ENCODE measurements around the gene ZNF708.
A peak's percentile ranks its signal among the peaks of the same experiment; 100 is the strongest.
"Not testable (repeated sequence)": the region's sequence is repeated elsewhere in the genome, so short reads cannot be mapped to it uniquely, and the experiment has no call there.

The ZNF708 gene

DNA sequence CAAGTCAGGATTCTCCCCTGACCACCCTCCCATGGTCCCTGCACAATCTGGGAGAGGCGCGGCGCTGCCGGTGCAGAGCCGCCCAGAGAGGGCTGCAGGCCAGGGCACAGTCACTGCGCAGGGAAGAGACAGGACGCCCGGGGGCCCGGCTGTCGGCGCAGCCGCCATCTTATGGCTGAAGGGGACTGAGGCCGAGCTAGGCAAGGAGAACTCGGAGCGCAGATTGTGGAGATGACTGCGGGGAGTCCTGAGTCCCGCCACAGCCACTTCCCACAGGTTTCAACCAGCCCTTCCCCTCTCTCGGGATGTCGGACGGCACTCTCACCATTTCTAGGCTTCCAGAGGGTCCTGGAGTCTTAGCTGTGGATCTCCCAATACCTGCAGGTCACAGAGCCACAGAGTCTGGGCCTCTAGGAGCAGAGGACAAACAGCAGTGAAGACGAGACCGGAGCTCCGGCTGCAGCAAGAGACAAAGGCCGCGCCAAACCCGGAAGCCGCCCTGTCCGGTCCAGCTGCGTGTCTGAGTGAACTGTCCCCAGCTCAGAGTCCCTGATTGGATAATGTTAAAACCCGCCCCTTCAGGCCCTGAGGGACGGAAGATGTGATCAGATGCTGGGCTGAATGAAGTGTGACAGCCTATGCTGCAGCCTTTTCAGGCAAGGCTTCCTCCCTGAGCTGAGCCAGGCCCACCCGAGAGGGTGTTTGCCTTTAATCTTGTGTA is at the start of gene ZNF708:
Gene ZNF708, minus strand, starts transcription at position 526 of the 721 bp plus-strand sequence. Its CDS starts 198 bp downstream, at position 328.
- Mint-ChIP-seq H3K27me3 (ENCODE audit: low read depth) (no peaks in the 10 kb centered on the region), H3K4me3 (peak within 1 kb of the TSS; percentile 99), H3K9me3 (peaks cover 34% of the 10 kb centered on the region), H3K36me3 (ENCODE audit: low read depth) (peaks cover 48% of the 10 kb centered on the region), H3K4me1 (ENCODE audit: low read depth) (peaks cover 7% of the 10 kb centered on the region), H3K27ac (peak within 1 kb of the TSS; percentile 99)
- peak; percentile 84 for DNase-seq (ENCODE audit: low spot score)

DNA sequence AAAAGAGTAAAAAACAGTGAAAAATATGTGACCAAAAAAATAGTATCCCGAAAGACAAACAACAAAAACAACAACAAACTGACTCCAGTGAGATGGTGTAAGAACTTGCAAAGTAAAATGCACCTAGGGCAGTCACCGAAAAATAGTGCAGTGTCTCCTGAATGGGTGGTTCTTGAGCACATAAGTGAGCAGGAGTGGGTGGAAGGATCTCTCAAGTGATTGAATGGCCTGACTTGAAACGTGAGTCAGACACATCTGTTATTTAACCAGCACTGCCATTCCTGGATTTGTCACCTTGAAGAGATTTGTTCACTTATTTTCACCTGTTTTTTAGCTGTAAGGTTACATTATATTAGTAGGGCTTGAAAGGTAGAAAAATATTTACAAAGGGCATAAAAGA is 33.1 kb upstream of the ZNF708 start:
- H3K9me3 Mint-ChIP-seq = peaks cover 31% of the 10 kb centered on the region
- no peak overlapping the region for H3K27ac Mint-ChIP-seq
- no peak overlapping the region for H3K4me3 Mint-ChIP-seq
- H3K4me1 Mint-ChIP-seq (ENCODE audit: low read depth) = peaks cover 6% of the 10 kb centered on the region
- no peaks in the 10 kb centered on the region for H3K27me3 Mint-ChIP-seq (ENCODE audit: low read depth)
- DNase-seq (ENCODE audit: low spot score) = no peak
- H3K36me3 Mint-ChIP-seq (ENCODE audit: low read depth) = peaks cover 71% of the 10 kb centered on the region

- Mint-ChIP-seq H3K27me3 (ENCODE audit: low read depth) (no peaks in the 10 kb centered on the region), H3K36me3 (ENCODE audit: low read depth) (peaks cover 39% of the 10 kb centered on the region), H3K4me3 (peak within 1 kb of the TSS; percentile 97), H3K27ac (peak within 1 kb of the TSS; percentile 94), H3K4me1 (ENCODE audit: low read depth) (peaks cover 6% of the 10 kb centered on the region), H3K9me3 (peaks cover 27% of the 10 kb centered on the region)
- peak; percentile 85 for DNase-seq (ENCODE audit: low spot score)
These were observed 29.7 kb upstream of the ZNF708 start, which contains the start of gene ZNF738 for GRCh38 chr19:21358768-21359451. TSS of gene ZNF738 (plus strand) at chr19:21359000. CDS start at chr19:21359141, 141 bp downstream.

DNA sequence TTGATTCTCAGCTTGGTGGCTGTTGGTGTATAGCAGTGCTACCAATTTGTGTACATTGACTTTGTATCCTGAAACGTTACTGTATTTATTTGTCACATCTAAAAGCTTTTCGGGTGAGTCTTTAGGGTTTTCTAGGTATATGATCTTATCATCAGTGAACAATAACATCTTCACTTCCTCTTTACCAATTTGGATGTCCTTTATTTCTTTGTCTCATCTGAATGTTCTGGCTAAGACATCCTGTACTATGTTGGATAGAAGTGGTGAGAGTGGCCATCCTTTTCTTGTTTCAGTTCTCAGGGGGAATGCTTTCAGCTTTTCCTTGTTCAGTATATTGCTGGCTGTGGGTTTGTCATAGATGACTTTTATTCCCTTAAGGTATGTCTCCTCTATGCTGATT is 23.6 kb upstream of the ZNF708 start:
- no peaks in the 10 kb centered on the region for H3K36me3 Mint-ChIP-seq (ENCODE audit: low read depth)
- DNase-seq (ENCODE audit: low spot score) = no peak
- no peak overlapping the region for H3K27ac Mint-ChIP-seq
- H3K4me3 Mint-ChIP-seq = no peak overlapping the region
- H3K4me1 Mint-ChIP-seq (ENCODE audit: low read depth) = no peaks in the 10 kb centered on the region
- peaks cover 57% of the 10 kb centered on the region for H3K9me3 Mint-ChIP-seq
- H3K27me3 Mint-ChIP-seq (ENCODE audit: low read depth) = no peaks in the 10 kb centered on the region

DNA sequence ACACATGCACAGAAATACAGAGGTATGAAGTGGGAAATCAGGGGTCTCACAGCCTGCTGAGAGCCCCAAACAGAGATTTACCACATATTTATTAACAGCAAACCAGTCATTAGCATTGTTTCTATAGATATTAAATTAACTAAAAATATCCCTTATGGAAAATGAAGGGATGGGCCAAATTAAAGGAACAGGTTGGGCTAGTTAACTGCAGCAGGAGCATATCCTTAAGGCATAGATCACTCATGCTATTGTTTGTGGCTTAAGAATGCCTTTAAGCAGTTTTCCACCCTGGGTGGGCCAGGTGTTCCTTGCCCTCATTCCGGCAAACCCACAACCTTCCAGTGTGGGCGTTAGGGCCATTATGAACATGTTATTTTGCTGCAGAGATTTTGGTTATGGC is 15.6 kb upstream of the ZNF708 start:
- H3K4me1 Mint-ChIP-seq (ENCODE audit: low read depth); DNase-seq (ENCODE audit: low spot score); H3K4me3 Mint-ChIP-seq; H3K36me3 Mint-ChIP-seq (ENCODE audit: low read depth); H3K27ac Mint-ChIP-seq; H3K27me3 Mint-ChIP-seq (ENCODE audit: low read depth): not testable (repeated sequence)
- peaks cover 56% of the 10 kb centered on the region for H3K9me3 Mint-ChIP-seq

DNA sequence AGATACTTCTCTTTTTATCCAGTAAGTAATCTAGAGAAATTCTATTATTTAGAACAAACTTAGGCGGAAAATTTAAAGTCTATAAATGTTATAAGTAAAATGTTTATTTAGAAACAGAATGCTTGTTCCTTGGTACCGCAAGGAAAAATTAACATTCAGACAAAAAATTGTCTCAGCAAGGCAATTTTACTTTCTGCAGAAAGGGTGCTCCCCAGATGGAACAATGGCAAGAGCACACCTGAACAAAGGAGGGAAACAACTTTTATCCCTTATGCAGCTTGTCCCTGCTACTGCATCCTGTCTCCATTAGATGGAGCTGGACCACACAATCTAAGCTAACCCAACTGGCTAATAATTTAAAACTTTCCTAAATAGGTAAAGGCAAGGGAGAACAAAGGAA is 6.5 kb upstream of the ZNF708 start:
- no peaks in the 10 kb centered on the region for H3K27me3 Mint-ChIP-seq (ENCODE audit: low read depth)
- no peak overlapping the region for H3K27ac Mint-ChIP-seq
- peaks cover 61% of the 10 kb centered on the region for H3K9me3 Mint-ChIP-seq
- DNase-seq (ENCODE audit: low spot score) = no peak
- H3K36me3 Mint-ChIP-seq (ENCODE audit: low read depth) = no peaks in the 10 kb centered on the region
- H3K4me3 Mint-ChIP-seq = no peak overlapping the region
- no peaks in the 10 kb centered on the region for H3K4me1 Mint-ChIP-seq (ENCODE audit: low read depth)

- H3K36me3 Mint-ChIP-seq (ENCODE audit: low read depth) = peaks cover 51% of the 10 kb centered on the region
These were observed 804 bp downstream of the ZNF708 start for GRCh38 chr19:21328406-21328805.

GRCh38 chr19:21326169-21326568 is 3.0 kb downstream of the ZNF708 start:
- no peak for DNase-seq (ENCODE audit: low spot score)
- H3K36me3 Mint-ChIP-seq (ENCODE audit: low read depth) = peaks cover 73% of the 10 kb centered on the region
- peak overlapping the region; percentile 56 for H3K4me3 Mint-ChIP-seq
- H3K27me3 Mint-ChIP-seq (ENCODE audit: low read depth) = no peaks in the 10 kb centered on the region
- no peak overlapping the region for H3K27ac Mint-ChIP-seq
- H3K4me1 Mint-ChIP-seq (ENCODE audit: low read depth) = peaks cover 9% of the 10 kb centered on the region
- H3K9me3 Mint-ChIP-seq = peaks cover 46% of the 10 kb centered on the region

More at GRCh38 chr19:21328406-21328805, 804 bp downstream of the ZNF708 start:
- peak overlapping the region; percentile 99 for H3K27ac Mint-ChIP-seq
- no peak for DNase-seq (ENCODE audit: low spot score)
- H3K27me3 Mint-ChIP-seq (ENCODE audit: low read depth) = no peaks in the 10 kb centered on the region
- H3K4me3 Mint-ChIP-seq = peak overlapping the region; percentile 99
- peaks cover 36% of the 10 kb centered on the region for H3K9me3 Mint-ChIP-seq
- peaks cover 7% of the 10 kb centered on the region for H3K4me1 Mint-ChIP-seq (ENCODE audit: low read depth)

DNA sequence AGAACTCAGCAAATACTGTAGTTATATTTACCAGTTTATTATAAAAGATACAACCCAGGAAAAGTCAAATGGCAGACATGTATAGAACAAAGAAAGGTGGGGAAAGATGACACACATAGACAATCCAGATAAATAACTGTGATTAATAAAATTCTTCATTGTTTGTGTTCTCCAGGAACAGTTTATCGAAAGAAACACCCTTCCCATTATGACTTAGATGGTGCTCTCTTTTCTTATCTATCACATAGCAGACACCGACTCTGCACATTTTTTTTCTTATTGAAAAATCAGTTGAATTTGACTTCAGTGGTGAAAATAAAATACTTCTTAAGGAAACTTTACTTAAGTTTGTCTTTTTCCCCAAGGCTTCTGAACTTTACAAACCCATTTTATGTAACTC is 6.2 kb downstream of the ZNF708 start:
- no peak for DNase-seq (ENCODE audit: low spot score)
- H3K27me3 Mint-ChIP-seq (ENCODE audit: low read depth) = no peaks in the 10 kb centered on the region
- H3K27ac Mint-ChIP-seq = no peak overlapping the region
- no peak overlapping the region for H3K4me3 Mint-ChIP-seq
- peaks cover 88% of the 10 kb centered on the region for H3K36me3 Mint-ChIP-seq (ENCODE audit: low read depth)
- peaks cover 58% of the 10 kb centered on the region for H3K9me3 Mint-ChIP-seq
- peaks cover 8% of the 10 kb centered on the region for H3K4me1 Mint-ChIP-seq (ENCODE audit: low read depth)

DNA sequence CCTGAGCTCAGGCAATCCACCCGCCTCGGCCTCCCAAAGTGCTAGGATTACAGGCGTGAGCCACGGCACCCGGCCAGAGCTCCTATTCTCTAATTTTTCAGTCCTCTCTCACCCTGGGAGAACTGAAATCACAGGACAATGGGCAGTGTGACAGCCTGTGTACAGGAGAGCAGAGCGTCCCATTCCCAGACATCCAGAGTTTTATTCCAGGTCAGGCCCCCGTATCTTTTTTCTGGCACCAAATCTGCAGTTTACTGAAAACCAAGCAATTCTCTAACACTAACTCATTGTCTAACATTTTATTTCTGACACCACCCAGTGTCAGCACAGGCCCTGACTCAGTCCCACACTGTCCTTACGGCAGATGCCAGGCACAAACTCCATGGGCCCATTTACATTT is 6.7 kb downstream of the ZNF708 start:
- DNase-seq (ENCODE audit: low spot score) = no peak
- Mint-ChIP-seq H3K36me3 (ENCODE audit: low read depth) (peaks cover 88% of the 10 kb centered on the region), H3K27ac (no peak overlapping the region), H3K4me1 (ENCODE audit: low read depth) (peaks cover 4% of the 10 kb centered on the region), H3K9me3 (peaks cover 62% of the 10 kb centered on the region), H3K27me3 (ENCODE audit: low read depth) (no peaks in the 10 kb centered on the region), H3K4me3 (no peak overlapping the region)

DNA sequence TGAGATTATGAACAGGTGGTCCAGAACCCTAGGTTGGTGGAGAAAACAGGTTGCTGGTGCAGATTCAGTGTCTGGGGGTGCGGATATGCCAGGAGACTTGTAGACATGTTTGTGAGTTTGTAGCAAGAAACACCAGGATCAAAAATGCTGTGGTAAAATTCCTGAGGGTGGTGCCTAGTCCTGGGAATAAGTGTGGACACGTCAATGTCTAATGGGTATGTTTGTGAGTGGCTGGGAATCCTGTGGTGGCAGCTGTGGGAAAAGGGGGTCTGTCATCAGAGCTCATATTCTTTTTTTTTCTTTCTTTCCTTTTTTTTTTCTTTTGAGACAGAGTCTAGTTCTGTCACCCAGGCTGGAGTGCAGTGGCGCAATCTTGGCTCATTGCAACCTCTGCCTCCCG is 7.2 kb downstream of the ZNF708 start:
- Mint-ChIP-seq H3K27ac (no peak overlapping the region), H3K9me3 (peaks cover 66% of the 10 kb centered on the region), H3K4me3 (no peak overlapping the region), H3K36me3 (ENCODE audit: low read depth) (peaks cover 88% of the 10 kb centered on the region), H3K27me3 (ENCODE audit: low read depth) (no peaks in the 10 kb centered on the region), H3K4me1 (ENCODE audit: low read depth) (peaks cover 4% of the 10 kb centered on the region)
- DNase-seq (ENCODE audit: low spot score) = no peak

DNA sequence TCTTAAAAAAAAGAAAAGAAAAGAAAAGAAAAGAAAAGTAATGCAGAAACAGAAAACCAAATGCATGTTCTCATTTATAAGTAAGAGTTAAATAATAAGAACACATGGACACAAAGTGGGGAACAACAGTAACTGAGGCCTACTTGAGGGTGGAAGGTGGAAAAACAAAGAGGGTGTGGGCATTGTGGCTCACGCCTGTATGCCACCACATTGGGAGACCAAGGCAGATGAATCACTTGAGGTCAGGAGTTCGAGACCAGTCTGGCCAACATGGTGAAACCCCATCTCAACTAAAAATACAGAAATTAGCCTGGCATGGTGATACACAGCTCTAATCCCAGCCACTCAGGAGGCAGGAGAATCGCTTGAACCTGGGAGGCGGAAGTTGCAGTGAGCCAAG is 8.1 kb downstream of the ZNF708 start:
- Mint-ChIP-seq H3K27me3 (ENCODE audit: low read depth) (no peaks in the 10 kb centered on the region), H3K36me3 (ENCODE audit: low read depth) (peaks cover 87% of the 10 kb centered on the region), H3K4me1 (ENCODE audit: low read depth) (peaks cover 3% of the 10 kb centered on the region), H3K9me3 (peaks cover 60% of the 10 kb centered on the region), H3K4me3 (no peak overlapping the region), H3K27ac (no peak overlapping the region)
- DNase-seq (ENCODE audit: low spot score) = no peak

- Mint-ChIP-seq H3K4me1 (ENCODE audit: low read depth) (peaks cover 3% of the 10 kb centered on the region), H3K27me3 (ENCODE audit: low read depth) (no peaks in the 10 kb centered on the region), H3K4me3 (no peak overlapping the region), H3K27ac (no peak overlapping the region), H3K9me3 (peaks cover 50% of the 10 kb centered on the region), H3K36me3 (ENCODE audit: low read depth) (peaks cover 83% of the 10 kb centered on the region)
- DNase-seq (ENCODE audit: low spot score) = no peak
These were observed 11.4 kb downstream of the ZNF708 start for GRCh38 chr19:21317821-21318220.

- peaks cover 54% of the 10 kb centered on the region for H3K9me3 Mint-ChIP-seq
- no peaks in the 10 kb centered on the region for H3K27me3 Mint-ChIP-seq (ENCODE audit: low read depth)
- H3K4me3 Mint-ChIP-seq = no peak overlapping the region
- no peak for DNase-seq (ENCODE audit: low spot score)
- peaks cover 81% of the 10 kb centered on the region for H3K36me3 Mint-ChIP-seq (ENCODE audit: low read depth)
- no peak overlapping the region for H3K27ac Mint-ChIP-seq
- no peaks in the 10 kb centered on the region for H3K4me1 Mint-ChIP-seq (ENCODE audit: low read depth)
These were observed 14.5 kb downstream of the ZNF708 start for GRCh38 chr19:21314676-21315075.
